COLO668 (cell line): ENCODE data around the gene PIAS1.
"Not testable (repeated sequence)": the region's sequence is repeated elsewhere in the genome, so short reads cannot be mapped to it uniquely, and the experiment has no call there.

Source experiments
- DNase-seq: peaks from one replicate; lab custom pipeline; 2025; ENCODE audit not compliant: unreplicated experiment; lab: John Stamatoyannopoulos, UW

Gene PIAS1

DNA sequence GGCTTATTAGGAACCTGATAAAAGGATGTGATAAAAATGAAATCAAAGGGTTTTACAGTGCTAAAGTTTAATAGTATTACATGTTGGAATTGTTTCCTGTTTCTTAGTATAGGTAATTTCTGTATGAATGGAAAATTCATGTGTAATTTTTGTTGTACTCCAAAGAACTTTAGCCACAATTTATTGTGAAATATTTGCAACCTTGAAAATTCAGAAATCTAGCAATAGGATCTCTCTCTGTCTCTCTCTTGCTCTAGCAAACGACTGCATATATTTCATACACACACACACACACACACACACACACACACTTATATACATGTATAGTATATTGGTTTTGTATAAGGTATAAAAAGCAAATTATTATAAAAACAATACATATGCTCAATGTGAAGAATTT lies 59.6 kb downstream of the PIAS1 start:
- no peak for DNase-seq

DNA sequence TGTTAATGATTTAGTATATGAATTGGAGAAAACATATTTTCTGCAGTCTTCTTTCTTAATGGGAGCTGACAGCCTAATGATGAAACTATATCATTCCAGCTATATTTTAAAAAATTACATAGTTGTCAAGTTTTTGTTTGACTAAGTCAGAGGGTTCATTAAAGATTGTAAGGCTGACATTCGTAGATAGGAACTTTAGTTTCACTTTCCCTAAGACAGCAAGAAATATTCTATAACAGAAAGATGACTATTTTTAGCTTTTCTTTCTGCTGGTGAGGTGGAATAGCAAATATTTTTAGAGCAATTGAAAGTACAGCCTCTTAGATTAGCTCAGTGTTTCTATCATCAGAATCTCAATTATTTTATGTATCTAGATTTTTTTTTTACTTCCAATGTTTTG lies 60.2 kb downstream of the PIAS1 start:
- no peak for DNase-seq

DNA sequence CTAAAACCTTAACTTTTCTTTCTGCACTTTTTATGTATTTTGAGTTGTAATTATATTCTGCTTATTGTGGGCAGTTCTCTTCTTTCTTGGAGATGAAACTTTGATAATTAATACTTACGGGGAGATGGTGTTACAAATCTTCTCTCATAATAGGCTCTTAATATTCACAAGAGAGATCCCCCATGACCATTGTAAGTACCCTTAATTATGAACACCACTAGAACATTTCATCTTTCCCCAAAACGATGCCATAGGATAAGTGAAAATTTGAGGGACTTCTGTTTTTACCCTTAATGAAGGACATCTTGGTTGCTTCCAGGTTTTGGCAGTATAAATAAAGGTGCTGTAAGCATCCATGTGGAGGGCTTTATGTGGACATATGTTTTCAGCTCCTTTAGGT lies 60.7 kb downstream of the PIAS1 start:
- no peak for DNase-seq

- DNase-seq, result no peak
Measured at GRCh38 chr15:68124700-68125099, 70.6 kb downstream of the PIAS1 start.

- DNase-seq, result no peak
Measured at GRCh38 chr15:68126396-68126795, 72.3 kb downstream of the PIAS1 start.

DNA sequence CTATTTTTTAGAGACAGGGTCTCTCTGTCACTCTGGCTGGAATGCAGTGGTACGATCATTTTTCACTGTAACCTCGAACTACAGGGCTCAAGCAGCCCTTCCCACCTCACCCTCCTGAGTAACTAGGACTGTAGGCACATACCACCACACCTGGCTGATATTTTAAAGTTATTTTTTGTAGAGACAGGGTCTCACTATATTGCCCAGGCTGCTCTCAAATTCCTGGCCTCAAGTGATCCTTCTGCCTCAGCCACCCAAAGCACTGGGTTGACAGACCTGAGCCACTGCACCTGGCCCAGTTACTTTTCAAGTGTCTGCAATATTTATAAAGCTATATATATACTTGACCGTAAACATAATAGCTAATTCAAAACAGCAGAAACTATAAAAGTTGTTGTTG lies 75.0 kb downstream of the PIAS1 start:
- DNase-seq, result no peak

DNA sequence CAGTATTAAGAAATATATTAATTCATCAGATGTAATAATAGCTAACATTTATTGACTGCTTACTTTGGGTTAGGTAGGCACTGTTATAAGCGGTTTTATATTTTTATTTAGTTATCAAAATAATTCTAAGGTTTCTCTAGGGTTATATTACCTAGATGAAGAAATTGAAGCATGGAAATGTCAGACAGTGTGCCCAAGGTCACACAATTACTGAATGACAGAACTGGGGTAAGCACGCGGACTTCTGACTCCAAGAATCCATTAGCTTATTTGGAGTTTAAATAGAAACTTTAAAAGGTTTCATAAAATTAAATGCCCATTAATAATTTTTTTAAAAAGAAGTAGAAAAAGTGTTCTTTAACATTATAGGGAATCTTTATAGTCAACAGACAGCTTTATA lies 76.7 kb downstream of the PIAS1 start:
- no peak for DNase-seq

GRCh38 chr15:68137096-68137495 lies 83.0 kb downstream of the PIAS1 start:
- DNase-seq, result no peak

DNA sequence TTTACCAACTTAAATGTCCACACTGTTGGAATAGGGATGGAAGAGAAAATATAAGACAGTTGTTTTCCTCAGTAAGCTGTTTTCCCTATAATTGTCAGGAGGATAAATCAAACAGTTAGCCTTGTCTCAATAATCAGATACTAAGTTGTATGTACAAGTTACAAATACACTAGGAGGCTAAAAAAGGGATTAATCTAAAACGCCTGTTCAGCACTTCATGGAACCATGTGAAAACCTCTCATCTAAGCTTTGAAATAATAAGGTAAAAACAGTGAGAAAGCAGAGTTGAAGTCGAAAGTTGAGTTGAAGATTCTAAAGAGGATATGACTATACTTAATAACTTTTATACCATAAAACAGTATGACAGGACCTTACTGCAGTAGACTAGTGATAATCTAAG lies 89.0 kb downstream of the PIAS1 start:
- DNase-seq, result no peak

- no peak for DNase-seq
Measured at GRCh38 chr15:68143785-68144184, 89.7 kb downstream of the PIAS1 start.

GRCh38 chr15:68145706-68146105 lies 91.6 kb downstream of the PIAS1 start:
- DNase-seq, result no peak

DNA sequence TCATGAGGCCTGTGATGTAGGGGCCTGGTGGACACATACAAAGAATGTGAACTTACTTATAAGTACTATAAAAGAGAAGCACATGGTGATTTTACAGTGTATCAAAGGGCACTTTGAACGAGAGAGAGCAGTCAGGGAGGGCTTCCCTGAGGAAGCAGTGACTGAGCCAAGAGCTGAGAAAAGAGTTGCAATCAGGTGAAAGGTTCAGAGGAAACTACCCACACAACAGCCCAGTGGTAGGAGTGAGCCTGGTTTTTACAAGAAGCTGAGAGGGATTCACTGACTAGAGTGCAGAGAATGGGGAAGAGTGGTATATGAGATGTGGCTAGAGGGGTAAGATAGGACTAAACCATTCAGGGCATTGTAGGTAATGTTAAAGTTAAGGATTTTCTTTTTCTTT lies 93.9 kb downstream of the PIAS1 start:
- DNase-seq, result no peak

- DNase-seq, result no peak
Measured at GRCh38 chr15:68149059-68149458, 94.9 kb downstream of the PIAS1 start.

DNA sequence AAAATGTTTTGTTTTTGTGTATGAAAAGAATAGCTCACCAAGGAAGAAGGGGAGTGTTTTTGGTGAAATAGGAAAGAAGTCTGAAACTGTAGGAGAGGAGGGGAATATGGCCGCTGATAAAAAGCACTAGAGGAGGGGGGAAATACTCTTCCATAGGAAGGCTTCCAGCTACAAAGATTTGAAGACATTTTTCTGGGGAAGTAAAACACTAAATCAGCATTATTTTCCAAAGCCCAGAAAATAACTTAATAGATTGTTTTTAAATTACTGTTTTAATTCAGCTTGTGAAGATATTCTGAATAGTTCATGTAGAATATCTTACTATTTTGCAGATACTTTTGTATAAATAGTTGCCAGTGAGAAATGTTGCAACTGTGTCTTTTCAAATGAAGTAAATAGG lies 96.1 kb downstream of the PIAS1 start:
- DNase-seq, result no peak

DNA sequence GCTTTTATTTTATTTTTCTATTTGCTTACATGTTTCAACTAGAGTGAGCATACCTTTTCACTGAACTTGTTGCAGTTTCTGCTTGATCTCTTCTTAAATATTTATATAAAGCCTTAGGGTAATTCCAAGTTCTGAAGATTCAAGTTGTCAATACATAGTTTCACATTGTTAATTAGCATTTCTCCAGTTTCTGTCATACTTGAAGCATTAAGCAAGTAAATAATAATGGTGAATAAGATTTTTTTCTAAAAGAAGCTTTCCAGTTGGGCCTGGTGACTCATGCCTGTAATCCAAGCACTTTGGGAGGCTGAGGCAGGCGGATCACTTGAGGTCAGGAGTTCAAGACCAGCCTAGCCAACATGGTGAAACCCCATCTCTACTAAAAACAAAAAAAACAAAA lies 97.2 kb downstream of the PIAS1 start:
- DNase-seq, result no peak

GRCh38 chr15:68152342-68152741 lies 98.2 kb downstream of the PIAS1 start:
- DNase-seq, result no peak

DNA sequence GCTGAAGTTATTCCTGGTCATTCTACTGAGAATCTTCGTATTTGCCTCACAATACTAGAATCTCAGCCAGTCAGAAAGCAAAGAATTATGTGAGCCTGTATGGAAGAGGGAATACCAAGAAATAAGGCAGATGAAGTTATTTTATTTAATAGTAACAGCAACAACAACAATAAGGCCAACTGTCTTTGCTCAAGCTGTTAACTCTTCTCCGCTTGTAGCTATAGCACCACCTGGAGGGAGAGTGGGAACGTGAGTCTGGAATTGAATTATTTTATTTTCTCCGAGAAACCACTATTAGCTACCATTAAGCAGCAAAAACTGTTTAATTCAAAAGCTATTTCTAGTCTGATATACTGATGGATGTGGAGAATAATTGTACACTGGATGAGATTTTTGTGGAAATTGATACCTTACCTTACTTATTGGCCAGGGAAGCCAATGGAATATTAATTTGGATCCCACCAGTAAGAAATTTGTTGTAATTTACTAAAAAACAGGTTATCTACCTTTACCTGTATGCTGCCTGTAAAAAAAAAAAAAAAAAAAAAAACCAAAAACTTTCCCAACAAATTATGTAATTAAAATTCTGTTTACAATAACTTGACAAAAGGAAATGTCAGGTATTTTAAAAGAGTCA lies 100.9 kb downstream of the PIAS1 start:
- DNase-seq, result peak; percentile 29

DNA sequence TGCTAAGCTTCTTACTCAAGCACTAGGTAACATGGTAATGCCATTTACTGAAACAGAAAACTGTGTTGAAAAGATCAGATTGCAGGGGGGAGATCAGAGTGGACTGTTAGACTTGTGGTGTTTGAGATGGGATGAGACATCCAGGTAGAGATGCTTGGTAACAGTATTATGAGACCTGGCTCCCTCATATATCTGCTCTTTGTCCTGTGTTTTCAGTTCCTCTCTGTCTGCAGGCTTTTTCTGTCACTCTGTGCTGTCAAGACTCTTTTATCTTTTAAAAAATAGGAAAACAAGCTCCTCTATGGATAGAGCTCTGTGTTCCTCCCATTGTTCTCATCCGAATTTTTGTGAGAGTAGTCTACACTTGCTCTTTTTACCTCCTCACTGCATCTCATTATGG lies 103.0 kb downstream of the PIAS1 start:
- DNase-seq, result no peak

- no peak for DNase-seq
Measured at GRCh38 chr15:68158046-68158628, 104.0 kb downstream of the PIAS1 start.

- DNase-seq, result no peak
Measured at GRCh38 chr15:68163191-68163590, 109.1 kb downstream of the PIAS1 start.

GRCh38 chr15:68166847-68167246 lies 112.7 kb downstream of the PIAS1 start:
- no peak for DNase-seq

- DNase-seq, result not testable (repeated sequence)
Measured at GRCh38 chr15:68172037-68172436, 117.9 kb downstream of the PIAS1 start.

DNA sequence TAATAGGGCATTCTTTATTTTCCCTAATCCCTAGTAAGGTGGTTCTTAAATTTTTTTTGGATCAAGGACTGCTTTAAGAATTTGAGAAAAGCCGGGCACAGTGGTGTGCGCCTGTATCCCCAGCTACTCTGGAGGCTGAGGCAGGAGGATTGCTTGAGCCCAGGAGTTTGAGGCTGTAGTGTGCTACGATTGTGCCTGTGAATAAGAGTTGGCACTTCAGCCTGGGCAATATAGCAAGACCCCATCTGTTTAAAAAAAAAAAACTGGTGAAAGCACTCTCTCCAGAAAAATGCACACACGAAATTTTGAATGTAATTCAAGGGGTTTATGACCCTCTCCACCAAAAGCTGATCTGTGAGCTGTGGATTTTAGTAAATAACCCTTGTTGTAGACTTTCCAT lies 119.0 kb downstream of the PIAS1 start:
- DNase-seq, result no peak
